HG02970 (cell line): ENCODE data around the gene AVPR1A.
"Not testable (repeated sequence)": the region's sequence is repeated elsewhere in the genome, so short reads cannot be mapped to it uniquely, and the experiment has no call there.

ENCODE experiments used
- ATAC-seq: cut with Tn5 transposase; IDR thresholded peaks from one replicate; pipeline ENCODE4 v1.9.1; 2021; ENCODE audit warnings: mild to moderate bottlenecking, moderate library complexity, moderate number of reproducible peaks; ENCODE audit not compliant: unreplicated experiment, low FRiP score

Gene AVPR1A

GRCh38 chr12:63150713-63151622, at the start of gene AVPR1A:
AVPR1A (minus strand) TSS chr12:63151201; CDS start chr12:63150836, 365 bp downstream.
- no peak for ATAC-seq

GRCh38 chr12:63196168-63196567, 45.2 kb upstream of the AVPR1A start:
- ATAC-seq, result no peak

GRCh38 chr12:63179224-63179623, 28.2 kb upstream of the AVPR1A start:
- ATAC-seq, result no peak

GRCh38 chr12:63170321-63170720, 19.3 kb upstream of the AVPR1A start:
- no peak for ATAC-seq

GRCh38 chr12:63167741-63168140, 16.7 kb upstream of the AVPR1A start:
- ATAC-seq, result not testable (repeated sequence)

GRCh38 chr12:63164911-63165310, 13.9 kb upstream of the AVPR1A start:
- ATAC-seq, result no peak

- ATAC-seq, result no peak
Measured at GRCh38 chr12:63163541-63163940, 12.5 kb upstream of the AVPR1A start.

GRCh38 chr12:63155375-63155774, 4.4 kb upstream of the AVPR1A start:
- no peak for ATAC-seq

- ATAC-seq, result no peak
Measured at GRCh38 chr12:63154560-63154959, 3.6 kb upstream of the AVPR1A start.

GRCh38 chr12:63152321-63152700, 1.3 kb upstream of the AVPR1A start:
- no peak for ATAC-seq

- ATAC-seq, result no peak
Measured at GRCh38 chr12:63151623-63152320, 771 bp upstream of the AVPR1A start.

- no peak for ATAC-seq
Measured at GRCh38 chr12:63149909-63150712, 890 bp downstream of the AVPR1A start.

- ATAC-seq, result no peak
Measured at GRCh38 chr12:63144556-63144955, 6.4 kb downstream of the AVPR1A start.

- no peak for ATAC-seq
Measured at GRCh38 chr12:63138488-63138887, 12.5 kb downstream of the AVPR1A start.

- ATAC-seq, result no peak
Measured at GRCh38 chr12:63133981-63134380, 17.0 kb downstream of the AVPR1A start.

GRCh38 chr12:63132201-63132600, 18.8 kb downstream of the AVPR1A start:
- ATAC-seq, result no peak

GRCh38 chr12:63129927-63130326, 21.1 kb downstream of the AVPR1A start:
- ATAC-seq, result no peak

GRCh38 chr12:63124778-63125177, 26.2 kb downstream of the AVPR1A start:
- no peak for ATAC-seq

GRCh38 chr12:63103494-63104131, 47.4 kb downstream of the AVPR1A start:
- no peak for ATAC-seq

- ATAC-seq, result no peak
Measured at GRCh38 chr12:63101920-63102319, 49.1 kb downstream of the AVPR1A start.
